Amniotic stem cell (primary cell): ENCODE data around the gene NRTN.
"Not testable (repeated sequence)": the region's sequence is repeated elsewhere in the genome, so short reads cannot be mapped to it uniquely, and the experiment has no call there.

Experiments used
- DNase-seq: peaks from one replicate; lab custom pipeline; 2025; lab: John Stamatoyannopoulos, UW

NRTN gene

DNA sequence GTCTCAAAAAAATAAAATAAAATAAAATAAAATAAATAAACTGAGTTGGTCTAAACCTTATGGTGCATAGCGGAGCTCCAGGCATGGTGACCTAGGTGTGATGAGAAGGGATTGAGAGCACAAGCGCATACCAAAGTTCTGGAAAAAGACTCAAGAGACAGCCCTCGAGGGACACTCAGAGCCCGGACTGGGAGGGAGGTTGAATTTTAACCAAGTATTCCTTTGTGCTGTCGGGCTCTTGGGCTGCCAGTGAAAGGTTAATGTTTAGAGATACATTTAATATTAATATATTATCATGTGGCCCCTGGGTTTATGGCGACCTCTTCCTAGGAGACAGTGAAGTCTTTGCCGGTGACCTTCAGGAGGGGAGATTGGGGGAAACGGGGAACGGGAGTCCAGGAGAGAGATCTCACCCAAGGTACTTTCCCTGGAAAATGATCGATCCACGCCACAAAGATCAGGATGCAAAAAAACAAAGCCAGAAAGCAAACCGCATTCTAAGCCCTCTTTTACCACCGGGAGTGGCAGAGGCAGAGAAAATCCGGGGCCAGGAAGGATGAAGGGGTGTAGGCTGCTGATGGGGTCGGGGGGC lies 33.0 kb downstream of the NRTN start:
- no peak for DNase-seq

DNA sequence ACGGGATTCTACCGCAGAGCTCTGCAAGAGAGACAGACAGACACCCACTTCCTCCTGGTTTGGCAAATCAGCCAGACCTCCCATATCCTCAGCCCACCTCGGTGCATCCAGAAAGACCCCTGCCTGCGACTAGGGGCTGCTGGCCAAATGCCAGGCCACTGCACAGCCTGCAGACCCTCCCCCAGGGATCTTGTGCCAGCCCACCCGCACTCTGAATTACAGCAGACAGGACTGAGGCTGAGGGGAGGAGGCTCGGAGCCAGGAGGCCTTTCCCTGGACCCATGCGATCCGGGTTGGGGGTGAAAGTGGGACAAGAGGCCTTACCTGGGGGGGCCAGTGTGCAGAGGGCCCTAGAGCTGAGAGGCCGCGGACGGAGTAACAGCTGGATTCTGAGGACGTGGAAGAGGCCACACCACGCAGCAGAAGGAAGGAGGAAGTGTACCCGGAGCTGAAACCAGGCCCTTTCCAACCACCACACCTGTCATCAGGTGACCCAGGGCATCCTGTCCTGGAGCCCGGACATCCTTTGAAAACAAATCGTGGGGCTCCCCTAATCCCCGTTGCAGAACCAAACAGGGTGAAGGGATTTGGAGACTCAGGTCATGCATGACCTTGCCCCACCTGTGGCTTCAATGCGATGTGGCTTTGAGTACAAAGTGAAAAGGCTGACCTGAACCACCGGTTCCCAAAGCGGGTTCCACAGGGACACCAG lies 33.6 kb downstream of the NRTN start:
- no peak for DNase-seq

- no peak for DNase-seq
These were observed 34.5 kb downstream of the NRTN start, which contains the start of gene FUT6 for GRCh38 chr19:5839065-5840017. Gene FUT6, minus strand, starts transcription at chr19:5839702. Its CDS starts 7,135 bp downstream, at chr19:5832567.

- DNase-seq, result not testable (repeated sequence)
These were observed 36.9 kb downstream of the NRTN start for GRCh38 chr19:5841735-5842111.

- no peak for DNase-seq
These were observed 38.5 kb downstream of the NRTN start for GRCh38 chr19:5843295-5843927.

DNA sequence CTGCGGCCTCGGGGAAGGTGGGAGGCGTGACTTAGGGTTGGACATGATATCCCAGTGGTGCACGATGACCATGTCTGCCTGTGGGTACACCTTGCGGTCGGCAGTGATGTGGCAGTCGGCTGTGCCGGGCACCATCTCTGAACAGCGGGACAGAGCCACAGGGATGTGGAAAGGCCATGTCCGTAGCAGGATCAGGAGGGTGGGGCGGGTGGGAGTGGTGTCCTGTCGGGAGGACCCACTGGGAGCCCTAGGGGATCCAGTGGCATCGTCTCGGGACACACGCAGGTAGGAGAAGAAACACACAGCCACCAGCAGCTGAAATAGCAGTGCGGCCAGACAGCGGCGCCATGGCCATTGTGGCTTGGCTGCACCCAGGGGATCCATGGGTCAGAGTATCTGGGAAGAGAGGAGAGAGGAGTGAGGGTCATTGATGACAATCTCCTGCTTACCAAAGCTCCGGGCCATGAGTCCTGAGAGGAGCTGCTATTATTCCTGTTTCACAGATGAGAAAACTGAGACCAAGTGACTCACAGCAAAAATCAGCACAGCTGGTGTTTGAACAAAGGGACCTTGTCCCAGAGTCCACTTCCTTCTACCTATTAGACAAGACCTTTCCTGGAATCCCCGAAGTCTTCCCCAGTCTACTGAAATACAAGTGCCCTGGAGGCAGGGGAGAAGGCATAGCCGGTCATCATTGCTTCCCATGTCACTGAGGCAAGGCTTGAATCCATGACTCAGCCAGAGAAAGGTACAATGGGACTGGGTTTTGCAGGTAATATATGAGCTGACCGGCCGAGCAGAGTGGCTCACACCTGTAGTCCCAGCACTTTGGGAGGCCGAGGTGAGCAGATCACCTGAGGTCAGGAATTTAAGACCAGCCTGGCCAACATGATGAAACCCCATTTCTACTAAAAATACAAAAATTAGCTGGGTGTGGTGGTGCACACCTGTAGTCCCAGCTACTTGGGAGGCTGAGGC lies 39.9 kb downstream of the NRTN start:
- no peak for DNase-seq

- not testable (repeated sequence) for DNase-seq
These were observed 43.0 kb downstream of the NRTN start for GRCh38 chr19:5847846-5848245.

GRCh38 chr19:5848621-5849020 lies 43.8 kb downstream of the NRTN start:
- not testable (repeated sequence) for DNase-seq

- DNase-seq, result no peak
These were observed 45.3 kb downstream of the NRTN start for GRCh38 chr19:5850189-5850588.

DNA sequence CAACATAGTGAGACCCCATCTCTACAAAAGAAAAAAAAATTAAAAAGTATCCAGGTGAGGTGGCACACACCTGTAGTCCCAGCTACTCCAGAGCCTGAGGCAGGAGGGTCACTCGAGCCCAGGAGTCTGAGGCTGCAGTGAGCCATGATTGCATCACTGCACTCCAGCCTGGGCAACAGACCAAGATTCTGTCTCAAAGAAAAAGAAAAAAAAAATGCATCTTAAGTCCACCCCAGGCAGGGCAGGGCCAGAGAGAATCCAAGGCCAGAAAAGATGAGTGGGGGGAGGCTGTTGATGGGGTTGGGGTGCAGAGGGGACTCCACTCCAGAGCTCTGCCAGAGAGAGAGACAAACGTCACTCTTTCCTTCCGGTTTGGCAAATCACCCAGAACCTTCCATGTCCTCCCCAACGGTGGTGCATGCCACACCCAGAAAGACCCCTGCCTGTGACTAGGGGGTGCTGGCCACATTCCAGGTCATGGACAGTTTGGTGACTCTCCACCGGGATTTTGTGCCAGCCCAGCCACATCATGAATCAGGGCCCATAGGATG lies 46.0 kb downstream of the NRTN start:
- DNase-seq, result no peak

DNA sequence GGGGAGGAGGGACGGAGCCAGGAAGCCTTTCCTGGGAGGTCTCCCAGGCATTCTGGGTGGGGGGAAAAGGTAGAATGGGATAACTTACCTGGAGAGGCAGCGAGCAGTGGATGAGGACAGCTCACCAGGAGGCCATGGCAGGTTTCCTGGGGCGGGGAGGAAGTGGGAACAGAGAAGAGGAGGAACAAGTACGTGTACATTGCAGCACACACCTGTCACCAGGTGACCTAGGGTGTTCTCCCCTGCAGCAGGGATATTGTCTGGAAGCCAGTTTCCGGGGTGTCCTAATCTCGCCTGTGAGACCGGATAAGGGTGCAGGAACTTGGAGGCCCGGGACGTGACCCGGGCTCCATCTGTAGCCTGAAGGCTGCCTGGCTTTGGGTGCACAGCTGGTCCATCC lies 46.4 kb downstream of the NRTN start, which contains the start of gene FUT3:
FUT3 (minus strand) TSS at position 148 of the 400 bp plus-strand sequence.
- no peak for DNase-seq

DNA sequence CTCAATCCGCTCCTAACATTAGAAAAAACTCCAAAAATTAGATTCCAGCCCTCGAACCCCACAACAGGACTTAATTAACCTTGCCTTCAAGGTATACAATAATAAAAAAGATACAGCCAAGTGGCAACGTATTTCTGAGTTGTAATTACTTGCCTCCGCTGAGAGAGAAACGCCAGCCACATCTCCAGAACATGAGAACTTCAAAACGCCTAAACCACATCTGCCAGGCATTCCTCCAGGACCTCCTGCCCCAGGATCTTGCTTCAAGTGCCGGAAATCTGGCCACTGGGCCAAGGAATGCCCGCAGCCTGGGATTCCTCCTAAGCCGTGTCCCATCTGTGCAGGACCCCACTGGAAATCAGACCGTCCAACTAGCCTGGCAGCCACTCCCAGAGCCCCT lies 49.3 kb downstream of the NRTN start:
- not testable (repeated sequence) for DNase-seq

- not testable (repeated sequence) for DNase-seq
These were observed 50.3 kb downstream of the NRTN start for GRCh38 chr19:5855151-5855550.

DNA sequence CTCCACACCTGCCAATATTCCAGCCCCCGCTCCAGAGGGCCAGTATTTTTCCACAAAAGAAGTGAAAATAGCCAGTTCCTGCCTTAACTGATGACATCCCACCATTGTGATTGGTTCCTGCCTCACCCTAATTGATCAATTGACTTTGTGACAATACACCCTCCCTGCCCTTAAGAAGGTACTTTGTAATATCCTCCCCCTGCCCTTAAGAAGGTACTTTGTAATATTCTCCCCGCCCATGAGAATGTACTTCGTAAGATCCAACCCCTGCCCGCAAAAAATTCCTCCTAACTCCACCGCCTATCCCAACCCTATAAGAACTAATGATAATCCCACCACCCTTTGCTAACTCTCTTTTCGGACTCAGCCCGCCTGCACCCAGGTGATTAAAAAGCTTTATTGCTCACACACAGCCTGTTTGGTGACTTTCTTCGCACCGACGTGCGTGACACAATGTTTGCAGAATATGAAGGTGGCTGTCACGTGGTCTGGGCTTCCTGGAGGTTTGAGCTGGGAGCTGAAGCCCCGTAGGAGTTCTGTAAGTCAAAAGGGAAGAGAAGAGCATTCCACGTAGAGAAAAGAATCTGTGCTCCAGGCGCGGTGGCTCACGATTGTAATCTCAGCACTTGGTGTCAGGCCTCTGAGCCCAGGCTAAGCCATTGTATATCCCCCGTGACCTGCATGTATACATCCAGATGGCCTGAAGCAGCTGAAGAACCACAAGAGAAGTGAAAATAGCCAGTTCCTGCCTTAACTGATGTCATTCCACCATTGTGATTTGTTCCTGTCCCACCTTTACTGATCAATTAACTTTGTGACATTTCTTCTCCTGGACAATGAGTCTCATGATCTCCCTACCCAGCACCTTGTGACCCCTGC lies 52.6 kb downstream of the NRTN start:
- no peak for DNase-seq

GRCh38 chr19:5863030-5863665 lies 58.3 kb downstream of the NRTN start:
- no peak for DNase-seq

DNA sequence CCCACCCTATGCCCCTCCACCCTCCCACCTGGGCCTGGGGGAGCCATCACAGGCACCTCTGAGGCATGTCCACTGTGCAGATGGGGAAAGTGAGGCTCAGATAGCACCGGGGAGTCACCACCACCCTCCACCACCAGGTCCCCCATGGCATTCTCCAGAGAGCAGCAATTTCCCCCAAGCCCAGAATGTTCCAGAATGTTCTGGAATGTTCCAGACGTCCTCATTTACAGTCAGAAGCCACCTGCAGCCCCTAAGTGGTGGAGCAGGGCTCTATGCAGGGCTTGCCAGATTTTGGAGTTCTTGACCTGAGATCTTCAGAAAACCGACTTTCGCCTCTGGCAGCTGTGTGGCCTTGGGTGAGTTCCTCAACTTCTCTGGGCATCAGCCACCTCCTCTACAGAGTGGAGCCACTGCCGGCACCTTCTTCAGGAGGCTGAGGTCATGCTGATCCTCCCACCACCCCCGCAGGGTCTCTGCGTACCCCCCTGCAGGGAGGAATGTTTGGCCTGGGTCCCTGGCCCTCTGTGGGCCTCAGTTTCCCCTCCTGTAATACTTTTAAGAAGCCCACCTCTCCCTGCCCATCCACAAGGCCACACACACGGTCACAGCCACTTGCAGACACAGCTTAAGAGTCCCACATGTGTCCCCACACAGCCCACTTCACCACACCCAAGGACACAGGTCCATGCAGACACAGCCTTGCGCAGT lies 59.3 kb downstream of the NRTN start:
- DNase-seq, result no peak

GRCh38 chr19:5864725-5865486 lies 60.0 kb downstream of the NRTN start:
- no peak for DNase-seq

DNA sequence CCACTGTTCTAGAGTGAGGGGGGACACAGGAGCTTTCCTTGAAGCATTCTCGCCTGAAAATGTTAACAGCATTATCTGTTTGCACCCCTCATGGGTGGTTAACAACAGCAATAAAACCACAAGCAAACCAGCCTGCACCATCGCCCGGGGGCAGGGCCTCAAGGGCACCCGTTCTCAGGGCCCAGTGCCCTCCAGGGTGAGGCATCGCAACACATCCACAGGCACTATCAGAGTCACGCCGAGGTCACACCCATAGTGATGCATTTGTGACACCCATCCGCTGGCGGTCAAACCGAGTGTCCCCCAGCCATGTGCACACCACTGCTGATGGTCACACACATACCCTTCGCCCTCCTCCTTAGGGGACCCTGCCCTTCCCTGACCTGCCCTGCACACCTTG lies 60.9 kb downstream of the NRTN start:
- no peak for DNase-seq
